Colonic mucosa (tissue), 4 donors: ENCODE measurements around the gene SCYL2. TPM values are rescaled to one million over a fixed set of nuclear protein-coding genes. Genes with fewer than 3 reads are reported as not detected.

Source experiments
- DNase-seq: peaks from one replicate; pipeline ENCODE4 v3.0.0-alpha.2; 2020
- H3K27ac ChIP-seq: fragments of 200-600 bp; one replicate; pipeline ENCODE4 v1.8.0; 2021
- H3K27me3 ChIP-seq: fragments of 200-600 bp; one replicate; pipeline ENCODE4 v1.8.0; 2021
- H3K36me3 ChIP-seq: fragments of 200-600 bp; one replicate; pipeline ENCODE4 v1.8.0; 2021
- H3K4me1 ChIP-seq: fragments of 200-600 bp; one replicate; pipeline ENCODE4 v1.8.0; 2021; ENCODE audit warnings: mild to moderate bottlenecking
- H3K4me3 ChIP-seq: fragments of 200-600 bp; one replicate; pipeline ENCODE4 v1.8.0; 2021
- H3K9ac ChIP-seq, 2 donors: one replicate each; pipeline ENCODE4 v1.7.0; 2013; ENCODE audit warnings: control low read depth in 2 of 2, low read depth in 2 of 2, low read length in 2 of 2
- H3K9me3 ChIP-seq: fragments of 200-600 bp; one replicate; pipeline ENCODE4 v1.8.0; 2021
- CTCF ChIP-seq: fragments of 200-600 bp; IDR thresholded peaks from one replicate; pipeline ENCODE4 v1.8.0; 2022; ENCODE audit warnings: antibody characterized with exemption, mild to moderate bottlenecking
- intact Hi-C: fragments of 100-400 bp; cut with DNase I; formaldehyde crosslinking; loops from one replicate; pipeline ENCODE4 v1.14.1; 2022
- total RNA-seq, 2 donors: library from RNA; stranded (reverse); fragmentation: NEBNext Ultra II Directional in 1 of 2; extraction: Animal tissue kit (Norgen Biotek cat#: 25700) in 1 of 2; gene quantifications; one replicate each; pipeline ENCODE4 v1.2.1, GENCODE V29; 2021
- donor health status: healthy.
- donor health status: DM: no; HTN: no; CAD: no.
- donor health status: DM: no; HTN: no; CAD: no.

The SCYL2 gene
- total RNA-seq, 2 donors from 2014 or later: 58.4 to 91.1 TPM

GRCh38 chr12:100317371-100317770, 50.4 kb downstream of the SCYL2 start:
- Histone ChIP-seq H3K27me3 (no peaks in the 10 kb centered on the region), H3K36me3 (peaks cover 7% of the 10 kb centered on the region), H3K9ac (no peak overlapping the region), H3K27ac (no peak overlapping the region), H3K4me3 (no peak overlapping the region), H3K4me1 (no peaks in the 10 kb centered on the region), H3K9me3 (no peaks in the 10 kb centered on the region)
- intact Hi-C loops: no loop called here
- TF ChIP-seq CTCF: no peak
- DNase-seq: no peak

GRCh38 chr12:100324498-100324897, 57.5 kb downstream of the SCYL2 start:
- no peak for TF ChIP-seq CTCF
- Histone ChIP-seq H3K27ac (no peak overlapping the region), H3K36me3 (no peaks in the 10 kb centered on the region)

GRCh38 chr12:100326208-100326607, 59.2 kb downstream of the SCYL2 start:
- no peaks in the 10 kb centered on the region for H3K36me3 ChIP-seq
- no peak overlapping the region for H3K27ac ChIP-seq
- TF ChIP-seq CTCF: no peak
- H3K4me3 ChIP-seq: no peak overlapping the region
- no peaks in the 10 kb centered on the region for H3K27me3 ChIP-seq
- no peaks in the 10 kb centered on the region for H3K4me1 ChIP-seq
- H3K9ac ChIP-seq: no peak overlapping the region
- H3K9me3 ChIP-seq: no peaks in the 10 kb centered on the region
- intact Hi-C loops: no loop called here
- no peak for DNase-seq

More at GRCh38 chr12:100324498-100324897, 57.5 kb downstream of the SCYL2 start:
- DNase-seq: no peak
- H3K4me3 ChIP-seq: no peak overlapping the region
- H3K9me3 ChIP-seq: no peaks in the 10 kb centered on the region
- intact Hi-C loops: no loop called here
- no peaks in the 10 kb centered on the region for H3K4me1 ChIP-seq
- no peaks in the 10 kb centered on the region for H3K27me3 ChIP-seq
- no peak overlapping the region for H3K9ac ChIP-seq

- H3K36me3 ChIP-seq: no peaks in the 10 kb centered on the region
- no peak for TF ChIP-seq CTCF
- intact Hi-C loops: loop anchor here (10.0 kb wide), 1 partner anchor 115 kb away; no protein-coding TSS in a partner anchor
- no peak overlapping the region for H3K4me3 ChIP-seq
- H3K27ac ChIP-seq: no peak overlapping the region
- H3K4me1 ChIP-seq: no peaks in the 10 kb centered on the region
- no peaks in the 10 kb centered on the region for H3K27me3 ChIP-seq
- no peak overlapping the region for H3K9ac ChIP-seq
- H3K9me3 ChIP-seq: no peaks in the 10 kb centered on the region
- no peak for DNase-seq
Observed at GRCh38 chr12:100329800-100330199, 62.8 kb downstream of the SCYL2 start.

GRCh38 chr12:100331871-100332270, 64.9 kb downstream of the SCYL2 start:
- intact Hi-C loops: loop anchor here (10.0 kb wide), 1 partner anchor 117 kb away; no protein-coding TSS in a partner anchor
- H3K27me3 ChIP-seq: no peaks in the 10 kb centered on the region
- DNase-seq: no peak
- no peak for TF ChIP-seq CTCF
- H3K9ac ChIP-seq: no peak overlapping the region
- H3K36me3 ChIP-seq: no peaks in the 10 kb centered on the region
- H3K4me3 ChIP-seq: no peak overlapping the region
- no peak overlapping the region for H3K27ac ChIP-seq
- no peaks in the 10 kb centered on the region for H3K9me3 ChIP-seq
- H3K4me1 ChIP-seq: no peaks in the 10 kb centered on the region
